ENCODE data around the gene DES.
A peak's percentile ranks its signal among the peaks of the same experiment; 100 is the strongest.

DES gene

GRCh38 chr2:219459460-219460311 lies 41.5 kb downstream of the DES start:
- peak; percentile 60 for DNase-seq

- DNase-seq = peak; percentile 25
Observed at GRCh38 chr2:219460424-219460926, 42.3 kb downstream of the DES start.

- peak; percentile 37 for DNase-seq
Observed at GRCh38 chr2:219461047-219461514, 42.9 kb downstream of the DES start.

GRCh38 chr2:219461669-219462068 lies 43.5 kb downstream of the DES start:
- DNase-seq = no peak

- DNase-seq = no peak
Observed at GRCh38 chr2:219462349-219462748, 44.2 kb downstream of the DES start.

GRCh38 chr2:219464286-219465032 lies 46.3 kb downstream of the DES start:
- DNase-seq = no peak

GRCh38 chr2:219465659-219466561 lies 47.7 kb downstream of the DES start:
- DNase-seq = no peak

- DNase-seq = no peak
Observed at GRCh38 chr2:219466816-219467735, 48.9 kb downstream of the DES start.

- no peak for DNase-seq
Observed at GRCh38 chr2:219467736-219468075, 49.5 kb downstream of the DES start.

GRCh38 chr2:219468410-219469185 lies 50.4 kb downstream of the DES start:
- DNase-seq = no peak

- DNase-seq = peak; percentile 44
Observed at GRCh38 chr2:219469186-219469724, 51.1 kb downstream of the DES start.

GRCh38 chr2:219470429-219470828 lies 52.3 kb downstream of the DES start:
- no peak for DNase-seq

- no peak for DNase-seq
Observed at GRCh38 chr2:219471476-219472371, 53.5 kb downstream of the DES start.

- no peak for DNase-seq
Observed at GRCh38 chr2:219472629-219473187, 54.5 kb downstream of the DES start.

- no peak for DNase-seq
Observed at GRCh38 chr2:219473511-219473910, 55.3 kb downstream of the DES start.

- DNase-seq = no peak
Observed at GRCh38 chr2:219474285-219475060, 56.3 kb downstream of the DES start.

GRCh38 chr2:219475278-219475677 lies 57.1 kb downstream of the DES start:
- no peak for DNase-seq

Measured in hematopoietic multipotent progenitor cell treated with erythropoietin and hydrocortisone succinate and interleukin-3 and kit ligand, for 4 days (in vitro differentiated cells).